ENCODE measurements around the gene ART4. TPM values are rescaled to one million over a fixed set of nuclear protein-coding genes. Genes with fewer than 3 reads are reported as not detected.
A peak's percentile ranks its signal among the peaks of the same experiment; 100 is the strongest.

The ART4 gene
- total and polyA plus RNA-seq, 12 donors: 0.22 to 15.2 (median 4.7) TPM

- DNase-seq: peak; percentile 37 to 82 (median 68)
- intact Hi-C loops (cut with DNase I): no loop called here
- Histone ChIP-seq H3K4me1 (replicated peaks in 1 of 2) (peaks cover 12 to 37% of the 10 kb centered on the region in 2 donors), H3K4me3 (no peak overlapping the region), H3K27ac (peak overlapping the region in 4 of 5 donors; percentile 64 to 86 (median 74)), H3K27me3 (no peaks in the 10 kb centered on the region), H3K9me3 (replicated peaks in 1 of 3) (no peaks in the 10 kb centered on the region), H3K36me3 (replicated peaks in 1 of 2) (no peaks in the 10 kb centered on the region)
- 47 to 55% (median 50%) methylated on average over 7 of the region's 7 CpGs for WGBS, 4 donors
- TF ChIP-seq CTCF (IDR thresholded peaks at IDR 0.05) (no peak), POLR2A (IDR thresholded peaks at IDR 0.05) (peak in 1 of 2 donors; percentile 41)
Observed at GRCh38 chr12:14836336-14837210, 6.8 kb downstream of the ART4 start.

GRCh38 chr12:14834509-14834908 is 8.8 kb downstream of the ART4 start:
- Histone ChIP-seq H3K36me3 (replicated peaks in 1 of 2) (no peaks in the 10 kb centered on the region), H3K27ac (peak overlapping the region in 3 of 5 donors; percentile 43 to 77 (median 72)), H3K4me1 (replicated peaks in 1 of 2) (peaks cover 7 to 28% of the 10 kb centered on the region in 2 donors), H3K4me3 (no peak overlapping the region), H3K9me3 (replicated peaks in 1 of 3) (no peaks in the 10 kb centered on the region), H3K27me3 (no peaks in the 10 kb centered on the region)
- no peak for DNase-seq
- intact Hi-C loops (cut with DNase I): no loop called here
- TF ChIP-seq CTCF (IDR thresholded peaks at IDR 0.05): no peak
- no peak for TF ChIP-seq POLR2A (IDR thresholded peaks at IDR 0.05)

DNA sequence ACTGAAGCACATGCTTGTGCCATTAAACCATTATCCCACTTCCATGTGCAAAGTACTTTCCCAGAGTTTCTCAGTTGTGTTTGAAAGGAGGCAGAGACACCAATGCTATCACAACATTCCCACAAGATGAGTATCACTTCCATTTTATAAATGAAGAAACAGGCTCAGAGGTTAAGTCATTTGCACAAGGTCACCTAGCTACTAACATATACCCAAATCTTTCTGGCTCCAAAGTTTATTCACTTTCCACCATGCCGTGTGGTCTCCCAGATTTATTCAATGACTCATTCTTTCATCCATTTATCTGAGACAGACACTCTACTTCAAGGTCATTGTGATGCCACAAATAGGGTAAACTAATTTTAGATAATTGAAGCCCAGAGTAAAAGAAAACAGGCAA is 9.4 kb downstream of the ART4 start:
- Histone ChIP-seq H3K4me1 (replicated peaks in 1 of 2) (peaks cover 7 to 28% of the 10 kb centered on the region in 2 donors), H3K4me3 (no peak overlapping the region), H3K36me3 (replicated peaks in 1 of 2) (no peaks in the 10 kb centered on the region), H3K9me3 (replicated peaks in 1 of 3) (no peaks in the 10 kb centered on the region), H3K27ac (peak overlapping the region in 3 of 5 donors; percentile 5 to 72 (median 41)), H3K27me3 (no peaks in the 10 kb centered on the region)
- no peak for TF ChIP-seq CTCF (IDR thresholded peaks at IDR 0.05)
- intact Hi-C loops (cut with DNase I): no loop called here
- WGBS, 4 donors: 16 to 21% (median 19%) methylated on average over 1 of the region's 1 CpG
- peak in 1 of 7 donors; percentile 49 for DNase-seq

DNA sequence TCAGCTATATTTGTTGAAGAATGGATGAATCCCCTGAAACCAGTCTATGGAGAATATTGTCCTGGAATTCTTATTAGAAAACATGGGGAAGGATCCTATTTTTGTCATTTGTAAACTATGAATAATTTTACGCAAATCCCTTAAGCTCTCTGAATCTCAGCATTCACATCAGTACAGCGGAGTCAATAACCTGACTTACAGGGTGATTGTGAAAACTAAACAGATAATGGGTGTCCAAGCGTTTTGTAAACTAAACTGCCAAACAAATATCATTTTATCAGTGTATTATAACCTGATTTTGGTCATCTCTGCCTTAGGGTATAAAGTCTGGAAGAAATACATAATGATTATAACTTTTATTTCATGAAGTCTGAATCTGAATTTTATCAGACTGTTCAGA is 10.0 kb downstream of the ART4 start:
- DNase-seq: no peak
- WGBS, 4 donors: 87 to 94% (median 90%) methylated on average over 3 of the region's 3 CpGs
- intact Hi-C loops (cut with DNase I): no loop called here
- TF ChIP-seq CTCF (IDR thresholded peaks at IDR 0.05): no peak
- H3K4me3 ChIP-seq: no peak overlapping the region
- H3K27me3 ChIP-seq: no peaks in the 10 kb centered on the region
- H3K9me3 ChIP-seq (replicated peaks in 1 of 3): no peaks in the 10 kb centered on the region
- H3K4me1 ChIP-seq (replicated peaks in 1 of 2): peaks cover 7 to 28% of the 10 kb centered on the region in 2 donors
- H3K27ac ChIP-seq: peak overlapping the region in 3 of 5 donors; percentile 5 to 72 (median 41)
- no peaks in the 10 kb centered on the region for H3K36me3 ChIP-seq (replicated peaks in 1 of 2)
